HEK293 (cell line): ENCODE measurements around the gene PPP1R1C.

Source experiments
- CTCF ChIA-PET: fragments of 350-600 bp; formaldehyde crosslinking; extraction: SDS; loops from one replicate; lab custom pipeline; 2021; ENCODE audit warnings: antibody characterized with exemption; lab: Yijun Ruan, JAX
- POLR2A ChIA-PET: fragments of 300-600 bp; formaldehyde crosslinking; extraction: SDS; loops from one replicate; lab custom pipeline; 2020; ENCODE audit warnings: antibody characterized with exemption, inconsistent platforms; lab: Yijun Ruan, JAX
- H3K27ac ChIP-seq: fragments of 200-500 bp; sonication (Bioruptor generic); 2 replicates; pipeline ENCODE4 v1.5.1; 2014; ENCODE audit warnings: low read depth, low read length, control low read depth, inconsistent platforms; ENCODE audit errors: extremely low read depth
- H3K36me3 ChIP-seq, 2 experiments: fragments of 200-500 bp in 1 of 2; sonication (Bioruptor generic) in 1 of 2; 1 replicate in 1 of 2; 2 replicates in 1 of 2; pipeline ENCODE4 v1.5.1; 2014 to 2017; ENCODE audit warnings: inconsistent platforms in 2 of 2, low read length in 2 of 2; ENCODE audit not compliant: control insufficient read depth in 2 of 2, insufficient read depth in 1 of 2
- H3K4me1 ChIP-seq: fragments of 200-500 bp; sonication (Bioruptor generic); 2 replicates; pipeline ENCODE4 v1.5.1; 2014; ENCODE audit warnings: mild to moderate bottlenecking, low read length, inconsistent platforms; ENCODE audit not compliant: control insufficient read depth, insufficient read depth
- H3K4me3 ChIP-seq: 2 replicates; pipeline ENCODE4 v1.5.1; 2011; ENCODE audit warnings: low read depth, mild to moderate bottlenecking, control low read depth, low read length, moderate library complexity
- H3K9me3 ChIP-seq: fragments of 200-500 bp; sonication (Bioruptor generic); 2 replicates; pipeline ENCODE4 v1.5.1; 2014; ENCODE audit warnings: low read depth, low read length, inconsistent platforms; ENCODE audit not compliant: control insufficient read depth, insufficient read depth
- GFI1B ChIP-seq: fragments of 450-650 bp; formaldehyde crosslinking; IDR thresholded peaks from 2 replicates; pipeline ENCODE4 v1.5.1; 2016; ENCODE audit warnings: missing biosample characterization, missing genetic modification characterization
- HOXC10 ChIP-seq: sonication (generic); formaldehyde crosslinking; IDR thresholded peaks from 2 replicates; pipeline ENCODE4 v1.8.1; 2023; ENCODE audit warnings: mild to moderate bottlenecking, missing genetic modification reagents
- IKZF3 ChIP-seq: fragments of 450-650 bp; IDR thresholded peaks from 2 replicates; pipeline ENCODE4 v1.5.0; 2018; ENCODE audit warnings: missing biosample characterization, mild to moderate bottlenecking, missing genetic modification characterization, moderate library complexity
- KLF10 ChIP-seq: fragments of 450-650 bp; IDR thresholded peaks from 2 replicates; pipeline ENCODE4 v1.5.1; 2018; ENCODE audit warnings: missing biosample characterization, mild to moderate bottlenecking, missing genetic modification characterization
- OSR2 ChIP-seq: fragments of 450-650 bp; formaldehyde crosslinking; IDR thresholded peaks from 2 replicates; pipeline ENCODE4 v1.5.1; 2016; ENCODE audit warnings: missing biosample characterization, missing genetic modification characterization
- PATZ1 ChIP-seq: fragments of 450-650 bp; formaldehyde crosslinking; IDR thresholded peaks from 2 replicates; pipeline ENCODE4 v1.5.1; 2016; ENCODE audit warnings: missing biosample characterization, missing genetic modification characterization
- ZFP3 ChIP-seq: fragments of 450-650 bp; formaldehyde crosslinking; IDR thresholded peaks from 2 replicates; pipeline ENCODE4 v1.5.1; 2016; ENCODE audit warnings: low read depth, missing biosample characterization, missing genetic modification characterization
- ZNF175 ChIP-seq: fragments of 450-650 bp; formaldehyde crosslinking; IDR thresholded peaks from 2 replicates; pipeline ENCODE4 v1.5.1; 2016; ENCODE audit warnings: missing biosample characterization, missing genetic modification characterization
- ZNF202 ChIP-seq: fragments of 450-650 bp; formaldehyde crosslinking; IDR thresholded peaks from 2 replicates; pipeline ENCODE4 v1.5.1; 2016; ENCODE audit warnings: missing biosample characterization, missing genetic modification characterization, borderline replicate concordance
- ZNF274 ChIP-seq, 2 experiments: fragments of 200-500 bp in 1 of 2; fragments of 450-650 bp in 1 of 2; sonication (Bioruptor generic) in 1 of 2; formaldehyde crosslinking in 1 of 2; IDR thresholded peaks; 2 replicates each; pipeline versions ENCODE4 v1.5.1 to v1.6.1; 2014 to 2016; ENCODE audit warnings: borderline replicate concordance in 1 of 2, inconsistent platforms in 1 of 2, low read length in 1 of 2, missing biosample characterization in 1 of 2, missing genetic modification characterization in 1 of 2
- ZNF423 ChIP-seq: fragments of 450-650 bp; formaldehyde crosslinking; IDR thresholded peaks from 2 replicates; pipeline ENCODE4 v1.5.1; 2016; ENCODE audit warnings: missing biosample characterization, missing genetic modification characterization
- ZNF76 ChIP-seq: fragments of 450-650 bp; formaldehyde crosslinking; IDR thresholded peaks from 2 replicates; pipeline ENCODE4; 2016; ENCODE audit warnings: low read depth, missing biosample characterization, missing genetic modification characterization, borderline replicate concordance
- TF ChIP-seq, protein P1 (sequence below): fragments of 450-650 bp; formaldehyde crosslinking; IDR thresholded peaks from 2 replicates; pipeline ENCODE4 v1.5.1; 2016; ENCODE audit warnings: missing biosample characterization, missing genetic modification characterization, borderline replicate concordance
- TF ChIP-seq, protein P2 (sequence below): fragments of 450-650 bp; formaldehyde crosslinking; IDR thresholded peaks from 2 replicates; pipeline ENCODE4 v1.5.1; 2016; ENCODE audit warnings: missing biosample characterization, missing genetic modification characterization

The PPP1R1C gene

DNA sequence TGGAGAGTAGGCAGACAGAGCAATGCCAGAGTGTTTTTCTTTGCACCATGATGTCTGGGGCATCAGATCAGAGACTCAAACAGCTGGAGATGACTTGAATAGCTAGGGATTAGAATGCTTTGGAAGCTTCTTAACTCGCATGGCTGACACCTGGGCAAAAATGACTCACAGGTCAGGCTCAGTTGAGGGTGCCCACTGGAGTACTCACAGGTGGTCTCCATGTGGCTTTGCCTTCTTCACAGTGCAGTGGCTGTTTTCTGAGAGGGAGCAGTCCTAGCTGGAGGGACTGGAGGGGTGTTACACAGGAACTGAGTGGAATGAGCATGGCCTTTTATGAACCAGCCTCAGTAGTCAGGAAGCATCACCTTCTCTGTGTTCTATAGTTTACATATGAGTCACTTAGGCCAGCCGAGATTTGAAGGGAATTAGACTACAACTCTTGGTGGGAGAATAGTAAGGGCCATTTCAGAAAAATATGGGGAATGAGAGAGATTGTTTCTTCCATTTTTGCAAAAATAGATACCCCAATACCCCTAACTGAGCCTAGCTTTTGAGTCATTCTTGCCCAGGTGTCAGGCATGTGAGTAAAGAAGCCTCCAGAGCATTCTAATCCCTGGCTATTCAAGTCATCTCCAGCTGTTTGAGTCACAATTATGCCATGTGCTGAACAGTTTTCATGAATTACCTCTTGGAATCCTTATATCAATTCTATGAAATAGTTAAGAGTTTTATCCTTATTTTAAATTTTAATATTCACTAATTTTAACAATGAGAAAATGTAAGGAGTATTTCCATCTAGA is 7.1 kb upstream of the PPP1R1C start:
- H3K36me3 ChIP-seq = no peaks in the 10 kb centered on the region
- no peak for TF ChIP-seq ZNF423 (tag by site-specific recombination)
- TF ChIP-seq ZNF274 (IDR thresholded peaks at IDR 0.05; ENCODE audit: low read length) = no peak
- TF ChIP-seq ZNF274 (tag by site-specific recombination; IDR thresholded peaks at IDR 0.05; ENCODE audit: borderline replicate concordance) = no peak
- TF ChIP-seq OSR2 (tag by site-specific recombination) = no peak
- TF ChIP-seq HOXC10 = no peak
- no peak for TF ChIP-seq ZNF202 (tag by site-specific recombination)
- no peak for TF ChIP-seq ZNF175
- H3K27ac ChIP-seq = no peak overlapping the region
- ChIA-PET CTCF (interaction anchor here (1.4 kb wide), 1 partner anchor 25 kb away, joined by 3 read pairs; no protein-coding TSS in a partner anchor), POLR2A (no interaction called here)
- H3K9me3 ChIP-seq = no peaks in the 10 kb centered on the region
- no peak overlapping the region for H3K4me3 ChIP-seq
- H3K4me1 ChIP-seq = no peaks in the 10 kb centered on the region

DNA sequence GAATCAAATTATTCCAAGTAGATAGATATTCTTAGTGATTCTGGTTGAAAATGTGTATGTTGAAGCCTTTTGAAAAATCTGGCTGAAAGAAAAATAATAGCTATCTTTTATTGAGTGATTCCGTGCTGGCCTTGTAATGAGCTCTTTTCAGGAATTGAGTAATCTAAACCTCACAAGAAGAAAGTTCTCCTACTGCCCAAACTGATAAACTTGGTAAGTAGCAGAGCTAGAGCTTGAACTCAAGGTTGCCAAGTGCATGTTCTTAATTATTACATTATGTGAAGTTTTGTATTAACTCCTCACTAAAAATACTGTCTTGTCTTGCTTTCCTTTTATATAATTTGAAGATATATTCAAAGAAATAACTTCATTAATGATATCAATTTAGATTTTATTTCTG is 1.6 kb upstream of the PPP1R1C start:
- H3K27ac ChIP-seq = no peak overlapping the region
- TF ChIP-seq, protein P1, sequence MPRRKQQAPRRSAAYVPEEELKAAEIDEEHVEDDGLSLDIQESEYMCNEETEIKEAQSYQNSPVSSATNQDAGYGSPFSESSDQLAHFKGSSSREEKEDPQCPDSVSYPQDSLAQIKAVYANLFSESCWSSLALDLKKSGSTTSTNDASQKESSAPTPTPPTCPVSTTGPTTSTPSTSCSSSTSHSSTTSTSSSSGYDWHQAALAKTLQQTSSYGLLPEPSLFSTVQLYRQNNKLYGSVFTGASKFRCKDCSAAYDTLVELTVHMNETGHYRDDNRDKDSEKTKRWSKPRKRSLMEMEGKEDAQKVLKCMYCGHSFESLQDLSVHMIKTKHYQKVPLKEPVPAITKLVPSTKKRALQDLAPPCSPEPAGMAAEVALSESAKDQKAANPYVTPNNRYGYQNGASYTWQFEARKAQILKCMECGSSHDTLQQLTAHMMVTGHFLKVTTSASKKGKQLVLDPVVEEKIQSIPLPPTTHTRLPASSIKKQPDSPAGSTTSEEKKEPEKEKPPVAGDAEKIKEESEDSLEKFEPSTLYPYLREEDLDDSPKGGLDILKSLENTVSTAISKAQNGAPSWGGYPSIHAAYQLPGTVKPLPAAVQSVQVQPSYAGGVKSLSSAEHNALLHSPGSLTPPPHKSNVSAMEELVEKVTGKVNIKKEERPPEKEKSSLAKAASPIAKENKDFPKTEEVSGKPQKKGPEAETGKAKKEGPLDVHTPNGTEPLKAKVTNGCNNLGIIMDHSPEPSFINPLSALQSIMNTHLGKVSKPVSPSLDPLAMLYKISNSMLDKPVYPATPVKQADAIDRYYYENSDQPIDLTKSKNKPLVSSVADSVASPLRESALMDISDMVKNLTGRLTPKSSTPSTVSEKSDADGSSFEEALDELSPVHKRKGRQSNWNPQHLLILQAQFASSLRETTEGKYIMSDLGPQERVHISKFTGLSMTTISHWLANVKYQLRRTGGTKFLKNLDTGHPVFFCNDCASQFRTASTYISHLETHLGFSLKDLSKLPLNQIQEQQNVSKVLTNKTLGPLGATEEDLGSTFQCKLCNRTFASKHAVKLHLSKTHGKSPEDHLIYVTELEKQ (tag by site-specific recombination) = no peak
- no peak for TF ChIP-seq IKZF3 (tag by site-specific recombination)
- TF ChIP-seq, protein P2, sequence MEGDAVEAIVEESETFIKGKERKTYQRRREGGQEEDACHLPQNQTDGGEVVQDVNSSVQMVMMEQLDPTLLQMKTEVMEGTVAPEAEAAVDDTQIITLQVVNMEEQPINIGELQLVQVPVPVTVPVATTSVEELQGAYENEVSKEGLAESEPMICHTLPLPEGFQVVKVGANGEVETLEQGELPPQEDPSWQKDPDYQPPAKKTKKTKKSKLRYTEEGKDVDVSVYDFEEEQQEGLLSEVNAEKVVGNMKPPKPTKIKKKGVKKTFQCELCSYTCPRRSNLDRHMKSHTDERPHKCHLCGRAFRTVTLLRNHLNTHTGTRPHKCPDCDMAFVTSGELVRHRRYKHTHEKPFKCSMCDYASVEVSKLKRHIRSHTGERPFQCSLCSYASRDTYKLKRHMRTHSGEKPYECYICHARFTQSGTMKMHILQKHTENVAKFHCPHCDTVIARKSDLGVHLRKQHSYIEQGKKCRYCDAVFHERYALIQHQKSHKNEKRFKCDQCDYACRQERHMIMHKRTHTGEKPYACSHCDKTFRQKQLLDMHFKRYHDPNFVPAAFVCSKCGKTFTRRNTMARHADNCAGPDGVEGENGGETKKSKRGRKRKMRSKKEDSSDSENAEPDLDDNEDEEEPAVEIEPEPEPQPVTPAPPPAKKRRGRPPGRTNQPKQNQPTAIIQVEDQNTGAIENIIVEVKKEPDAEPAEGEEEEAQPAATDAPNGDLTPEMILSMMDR = no peak
- no peak for TF ChIP-seq GFI1B
- no peak for TF ChIP-seq KLF10 (tag by site-specific recombination)
- no peak for TF ChIP-seq ZNF76
- TF ChIP-seq PATZ1 (tag by site-specific recombination) = no peak
- no peak for TF ChIP-seq ZFP3 (tag by site-specific recombination)
- H3K9me3 ChIP-seq = no peaks in the 10 kb centered on the region
- H3K36me3 ChIP-seq = no peaks in the 10 kb centered on the region
- peaks cover 3% of the 10 kb centered on the region; the same call in 1 of the 2 replicates for H3K4me1 ChIP-seq
- H3K4me3 ChIP-seq = no peak overlapping the region
- ChIA-PET CTCF (interaction anchor here (1.1 kb wide), 1 partner anchor 29 kb away, joined by 3 read pairs; no protein-coding TSS in a partner anchor), POLR2A (no interaction called here)
